Karpas-422 (cell line): ENCODE measurements around the gene CEP126. TPM values are rescaled to one million over a fixed set of nuclear protein-coding genes. Genes with fewer than 3 reads are reported as not detected.

Experiments used
- DNase-seq: peaks from one replicate; pipeline ENCODE4 v3.0.0-alpha.2; 2015
- H2AFZ ChIP-seq: fragments of 200-600 bp; sonication (generic); 2 replicates; pipeline ENCODE4 v1.6.1; 2014; ENCODE audit warnings: antibody characterized with exemption, low read length, mixed read lengths
- H3K27ac ChIP-seq: fragments of 200-600 bp; sonication (generic); 2 replicates; pipeline ENCODE4 v1.5.1; 2014; ENCODE audit warnings: mild to moderate bottlenecking, low read length, moderate library complexity
- H3K27me3 ChIP-seq: fragments of 200-600 bp; sonication (generic); 2 replicates; pipeline ENCODE4 v1.6.1; 2014; ENCODE audit warnings: low read length, mixed read lengths
- H3K36me3 ChIP-seq: fragments of 200-600 bp; sonication (generic); 2 replicates; pipeline ENCODE4 v1.6.1; 2014; ENCODE audit warnings: low read length, mixed read lengths; ENCODE audit not compliant: insufficient read depth
- H3K4me1 ChIP-seq: fragments of 200-600 bp; sonication (generic); 2 replicates; pipeline ENCODE4 v1.6.1; 2014; ENCODE audit warnings: mild to moderate bottlenecking, low read length, mixed read lengths
- H3K4me2 ChIP-seq: fragments of 200-600 bp; sonication (generic); 2 replicates; pipeline ENCODE4 v1.6.1; 2014; ENCODE audit warnings: low read length, low read depth, mild to moderate bottlenecking; ENCODE audit not compliant: poor library complexity, severe bottlenecking
- H3K4me3 ChIP-seq: fragments of 200-600 bp; sonication (generic); 2 replicates; pipeline ENCODE4 v1.5.1; 2014; ENCODE audit warnings: mild to moderate bottlenecking, antibody characterized with exemption, low read length, mixed read lengths
- H3K79me2 ChIP-seq: fragments of 200-600 bp; sonication (generic); 2 replicates; pipeline ENCODE4 v1.6.1; 2014; ENCODE audit warnings: mild to moderate bottlenecking, low read length, mixed read lengths
- H3K9ac ChIP-seq: fragments of 200-600 bp; sonication (generic); 2 replicates; pipeline ENCODE4 v1.6.0; 2014; ENCODE audit warnings: low read length
- H3K9me2 ChIP-seq: fragments of 200-600 bp; sonication (generic), shearing (Covaris generic); replicated peaks from 2 replicates; pipeline ENCODE4 v1.6.0; 2014; ENCODE audit warnings: mild to moderate bottlenecking, low read length, moderate library complexity; ENCODE audit not compliant: insufficient read depth
- H3K9me3 ChIP-seq: fragments of 300-700, 200-600 bp; sonication (generic); 2 replicates; pipeline ENCODE4 v1.6.1; 2014; ENCODE audit warnings: low read length, mixed read lengths
- H4K20me1 ChIP-seq: fragments of 200-600 bp; sonication (generic); 2 replicates; pipeline ENCODE4 v1.6.1; 2014; ENCODE audit warnings: mild to moderate bottlenecking, antibody characterized with exemption, low read length, low read depth; ENCODE audit not compliant: insufficient read depth
- total RNA-seq: library from RNA; depleted of rRNA; stranded (reverse); fragments of >200 nt; shearing (Covaris generic); gene quantifications from 2 replicates; pipeline ENCODE4 v1.2.3, GENCODE V29; 2014; ENCODE audit warnings: low replicate concordance

CEP126 gene
- total RNA-seq, 1 experiment from 2014 or later: 4.8 TPM

- no peak for DNase-seq
- Histone ChIP-seq H2AFZ (no peak overlapping the region), H4K20me1 (no peaks in the 10 kb centered on the region), H3K79me2 (no peaks in the 10 kb centered on the region), H3K27ac (no peak overlapping the region), H3K9me2 (no peaks in the 10 kb centered on the region), H3K27me3 (0 out of 2 replicates have a peak, but pooled peaks cover 2% of the 10 kb centered on the region), H3K36me3 (no peaks in the 10 kb centered on the region), H3K4me3 (no peak overlapping the region), H3K4me1 (no peaks in the 10 kb centered on the region), H3K9ac (no peak overlapping the region), H3K9me3 (no peaks in the 10 kb centered on the region), H3K4me2 (no peak overlapping the region)
These were observed 29.2 kb upstream of the CEP126 start for GRCh38 chr11:101885631-101886030.

- no peak for DNase-seq
- H3K9ac ChIP-seq: no peak overlapping the region
- no peaks in the 10 kb centered on the region for H4K20me1 ChIP-seq
- no peak overlapping the region for H3K4me2 ChIP-seq
- no peaks in the 10 kb centered on the region for H3K4me1 ChIP-seq
- no peaks in the 10 kb centered on the region for H3K79me2 ChIP-seq
- H3K36me3 ChIP-seq: no peaks in the 10 kb centered on the region
- no peak overlapping the region for H3K27ac ChIP-seq
- H3K4me3 ChIP-seq: no peak overlapping the region
- H2AFZ ChIP-seq: no peak overlapping the region
- no peaks in the 10 kb centered on the region for H3K9me2 ChIP-seq
- H3K27me3 ChIP-seq: 0 out of 2 replicates have a peak, but pooled peaks cover 2% of the 10 kb centered on the region
- H3K9me3 ChIP-seq: no peaks in the 10 kb centered on the region
These were observed 25.0 kb upstream of the CEP126 start for GRCh38 chr11:101889767-101890166.

GRCh38 chr11:101894505-101894904, 20.3 kb upstream of the CEP126 start:
- Histone ChIP-seq H3K4me1 (no peaks in the 10 kb centered on the region), H2AFZ (no peak overlapping the region), H4K20me1 (no peaks in the 10 kb centered on the region), H3K27ac (no peak overlapping the region), H3K27me3 (no peaks in the 10 kb centered on the region), H3K79me2 (no peaks in the 10 kb centered on the region), H3K4me3 (no peak overlapping the region), H3K9me2 (no peaks in the 10 kb centered on the region; the same call in 1 of the 2 replicates), H3K36me3 (no peaks in the 10 kb centered on the region), H3K9ac (no peak overlapping the region), H3K9me3 (no peaks in the 10 kb centered on the region), H3K4me2 (no peak overlapping the region)
- DNase-seq: no peak

GRCh38 chr11:101907815-101908214, 7.0 kb upstream of the CEP126 start:
- H3K79me2 ChIP-seq: no peaks in the 10 kb centered on the region
- no peaks in the 10 kb centered on the region for H3K9me3 ChIP-seq
- DNase-seq: no peak
- H3K4me2 ChIP-seq: no peak overlapping the region
- no peaks in the 10 kb centered on the region for H3K9me2 ChIP-seq
- no peak overlapping the region for H3K4me3 ChIP-seq
- H3K4me1 ChIP-seq: no peaks in the 10 kb centered on the region
- H3K27me3 ChIP-seq: no peaks in the 10 kb centered on the region
- no peak overlapping the region for H3K27ac ChIP-seq
- no peak overlapping the region for H3K9ac ChIP-seq
- no peak overlapping the region for H2AFZ ChIP-seq
- no peaks in the 10 kb centered on the region for H3K36me3 ChIP-seq
- H4K20me1 ChIP-seq: no peaks in the 10 kb centered on the region

GRCh38 chr11:101909087-101909486, 5.7 kb upstream of the CEP126 start:
- no peak for DNase-seq
- no peak overlapping the region for H2AFZ ChIP-seq
- no peaks in the 10 kb centered on the region for H4K20me1 ChIP-seq
- H3K79me2 ChIP-seq: no peaks in the 10 kb centered on the region
- no peaks in the 10 kb centered on the region for H3K27me3 ChIP-seq
- no peaks in the 10 kb centered on the region for H3K9me2 ChIP-seq
- H3K36me3 ChIP-seq: no peaks in the 10 kb centered on the region
- no peak overlapping the region for H3K4me3 ChIP-seq
- H3K4me2 ChIP-seq: no peak overlapping the region
- H3K9ac ChIP-seq: no peak overlapping the region
- H3K9me3 ChIP-seq: no peaks in the 10 kb centered on the region
- H3K4me1 ChIP-seq: peaks cover 2% of the 10 kb centered on the region
- no peak overlapping the region for H3K27ac ChIP-seq

GRCh38 chr11:101912823-101913284, 2.0 kb upstream of the CEP126 start:
- Histone ChIP-seq H3K9me2 (no peaks in the 10 kb centered on the region; the same call in 1 of the 2 replicates), H3K27ac (no peak overlapping the region), H3K27me3 (no peaks in the 10 kb centered on the region), H3K9ac (no peak overlapping the region), H4K20me1 (no peaks in the 10 kb centered on the region), H2AFZ (no peak overlapping the region), H3K36me3 (no peaks in the 10 kb centered on the region), H3K4me3 (no peak overlapping the region), H3K9me3 (no peaks in the 10 kb centered on the region), H3K79me2 (no peaks in the 10 kb centered on the region), H3K4me1 (peaks cover 33% of the 10 kb centered on the region), H3K4me2 (no peak overlapping the region)
- DNase-seq: no peak

- Histone ChIP-seq H2AFZ (no peak overlapping the region), H3K27me3 (no peaks in the 10 kb centered on the region), H3K4me3 (no peak overlapping the region), H3K79me2 (no peaks in the 10 kb centered on the region), H3K4me1 (peaks cover 33% of the 10 kb centered on the region), H3K27ac (no peak overlapping the region), H3K36me3 (no peaks in the 10 kb centered on the region), H3K9ac (no peak overlapping the region), H3K9me2 (no peaks in the 10 kb centered on the region; the same call in 1 of the 2 replicates), H3K4me2 (no peak overlapping the region), H4K20me1 (no peaks in the 10 kb centered on the region), H3K9me3 (no peaks in the 10 kb centered on the region)
- no peak for DNase-seq
These were observed 1.2 kb upstream of the CEP126 start for GRCh38 chr11:101913656-101914055.

- no peak for DNase-seq
- Histone ChIP-seq H3K4me2 (peak overlapping the region; percentile 71), H3K27me3 (no peaks in the 10 kb centered on the region), H3K36me3 (no peaks in the 10 kb centered on the region), H3K4me1 (peaks cover 33% of the 10 kb centered on the region), H4K20me1 (no peaks in the 10 kb centered on the region), H2AFZ (peak overlapping the region; percentile 81), H3K27ac (no peak overlapping the region), H3K4me3 (peak overlapping the region; percentile 64), H3K9me2 (no peaks in the 10 kb centered on the region; the same call in 1 of the 2 replicates), H3K9me3 (no peaks in the 10 kb centered on the region), H3K79me2 (no peaks in the 10 kb centered on the region), H3K9ac (peak overlapping the region; percentile 72)
These were observed 471 bp upstream of the CEP126 start for GRCh38 chr11:101914341-101914737.
